B cell (primary cell): ENCODE measurements around the gene TP53. TPM values are rescaled to one million over a fixed set of nuclear protein-coding genes. Genes with fewer than 3 reads are reported as not detected.

Source experiments
- ATAC-seq: fragments of 200-7000 bp; cut with Tn5 transposase; one replicate; pipeline ENCODE4 v1.10.0; 2021; ENCODE audit warnings: low read depth, mild to moderate bottlenecking, moderate number of reproducible peaks, moderate library complexity
- CTCF ChIA-PET: fragments of 350-600 bp; sonication (Branson Sonifier 250); formaldehyde crosslinking; loops from one replicate; lab custom pipeline; 2021; ENCODE audit warnings: antibody characterized with exemption, inconsistent platforms; lab: Charles Lee
- POLR2A ChIA-PET: fragments of 350-600 bp; sonication (Branson Sonifier 250); formaldehyde crosslinking; loops from one replicate; lab custom pipeline; 2021; ENCODE audit warnings: antibody characterized with exemption; lab: Charles Lee
- DNase-seq: peaks from one replicate; pipeline ENCODE4 v3.0.0; 2013
- H2AFZ ChIP-seq: 2 replicates; pipeline ENCODE4 v1.6.1; 2012; ENCODE audit warnings: mild to moderate bottlenecking, low read depth, low read length; ENCODE audit not compliant: insufficient read depth, poor library complexity, severe bottlenecking
- H3K27ac ChIP-seq, 2 donors: 1 replicate in 1 of 2; 2 replicates in 1 of 2; pipeline ENCODE4 v1.5.1; 2012 to 2013; ENCODE audit warnings: low read length in 2 of 2, mild to moderate bottlenecking in 2 of 2, moderate library complexity in 1 of 2
- H3K27me3 ChIP-seq, 4 experiments: fragments of 200-600 bp in 1 of 4; sonication (generic) in 1 of 4; replicated peaks in 1 of 4; 1 replicate in 2 of 4; 2 replicates in 2 of 4; pipeline versions ENCODE4 v1.6.1 to v1.7.0; 2013 to 2016; ENCODE audit warnings: low read length in 3 of 4, mild to moderate bottlenecking in 2 of 4, mixed read lengths in 1 of 4, moderate library complexity in 1 of 4; ENCODE audit not compliant: insufficient read depth in 4 of 4, control insufficient read depth in 3 of 4; ENCODE audit errors: control extremely low read depth in 1 of 4
- H3K36me3 ChIP-seq, 2 experiments: replicated peaks in 1 of 2; 1 replicate in 1 of 2; 2 replicates in 1 of 2; pipeline versions ENCODE4 v1.6.1 to v1.7.1; 2013; ENCODE audit warnings: low read length in 1 of 2; ENCODE audit not compliant: insufficient read depth in 2 of 2, control insufficient read depth in 1 of 2; ENCODE audit errors: control extremely low read depth in 1 of 2, extremely low read depth in 1 of 2
- H3K4me1 ChIP-seq, 2 donors: fragments of 200-600 bp in 1 of 2; sonication (generic) in 1 of 2; 1 replicate in 1 of 2; 2 replicates in 1 of 2; pipeline versions ENCODE4 v1.5.1 to v1.6.1; 2013 to 2017; ENCODE audit warnings: low read length in 2 of 2; ENCODE audit not compliant: control insufficient read depth in 2 of 2, insufficient read depth in 2 of 2
- H3K4me2 ChIP-seq: replicated peaks from 2 replicates; pipeline ENCODE3; 2012; ENCODE audit warnings: mild to moderate bottlenecking, low read depth, low read length; ENCODE audit not compliant: poor library complexity, severe bottlenecking
- H3K4me3 ChIP-seq, 5 experiments: fragments of 200-600 bp in 1 of 5; sonication (generic) in 1 of 5; 1 replicate in 3 of 5; 2 replicates in 2 of 5; pipeline versions ENCODE4 v1.5.1 to v1.7.0; 2011 to 2016; ENCODE audit warnings: low read length in 4 of 5, mild to moderate bottlenecking in 4 of 5, low read depth in 2 of 5, control low read depth in 1 of 5, moderate library complexity in 1 of 5; ENCODE audit not compliant: insufficient read depth in 1 of 5; ENCODE audit errors: control extremely low read depth in 1 of 5, extremely low read depth in 1 of 5
- H3K79me2 ChIP-seq: fragments of 200-600 bp; sonication (generic); one replicate; pipeline ENCODE4 v1.6.0; 2016; ENCODE audit warnings: low read length; ENCODE audit not compliant: control insufficient read depth, insufficient read depth
- H3K9ac ChIP-seq: fragments of 200-600 bp; sonication (generic); 2 replicates; pipeline ENCODE4 v1.6.1; 2017; ENCODE audit warnings: mild to moderate bottlenecking, low read length, moderate library complexity
- H3K9me3 ChIP-seq, 3 donors: one replicate each; pipeline versions ENCODE4 v1.6.1 to v1.7.1; 2013; ENCODE audit warnings: low read length in 2 of 3; ENCODE audit not compliant: control insufficient read depth in 2 of 3, insufficient read depth in 1 of 3; ENCODE audit errors: control extremely low read depth in 1 of 3
- H4K20me1 ChIP-seq: 2 replicates; pipeline ENCODE4 v1.6.0; 2012; ENCODE audit warnings: mild to moderate bottlenecking, low read length; ENCODE audit not compliant: insufficient read depth, control insufficient read depth, poor library complexity, severe bottlenecking
- H3K27ac Mint-ChIP-seq: one replicate; pipeline ENCODE4 v1.8.0; 2021; ENCODE audit warnings: mixed read lengths
- H3K27me3 Mint-ChIP-seq: one replicate; pipeline ENCODE4 v1.8.0; 2021; ENCODE audit warnings: mixed read lengths
- H3K4me1 Mint-ChIP-seq: one replicate; pipeline ENCODE4 v1.8.0; 2021; ENCODE audit warnings: mixed read lengths
- H3K4me3 Mint-ChIP-seq: one replicate; pipeline ENCODE4 v1.8.0; 2021; ENCODE audit warnings: mixed read lengths
- H3K9me3 Mint-ChIP-seq: one replicate; pipeline ENCODE4 v1.8.0; 2022; ENCODE audit warnings: mixed read lengths; ENCODE audit not compliant: insufficient read depth
- CTCF ChIP-seq: fragments of 200-600 bp; IDR thresholded peaks from one replicate; pipeline ENCODE4 v1.8.0; 2022; ENCODE audit warnings: antibody characterized with exemption, mild to moderate bottlenecking
- EZH2 ChIP-seq: IDR thresholded peaks from 2 replicates; pipeline ENCODE4 v1.6.1; 2012; ENCODE audit warnings: borderline replicate concordance, low read depth, mild to moderate bottlenecking, moderate library complexity, low read length; ENCODE audit not compliant: insufficient read depth, poor library complexity, severe bottlenecking
- WGBS: methylation state at CpG from one replicate; pipeline ENCODE4 v1.1.5; 2013; ENCODE audit warnings: missing lambda C conversion rate; ENCODE audit not compliant: insufficient coverage; 5-methylcytosine and 5-hydroxymethylcytosine counted together
- intact Hi-C: fragments of 100-400 bp; cut with micrococcal nuclease; formaldehyde crosslinking; loops from one replicate; pipeline ENCODE4 v1.10.0; 2022
- polyA plus RNA-seq: library from polyadenylated mRNA; depleted of rRNA; stranded (reverse); fragments of >200 nt; gene quantifications from 2 replicates; pipeline ENCODE4 v1.2.3, GENCODE V29; 2012
- total RNA-seq, 2 donors: library from RNA; stranded (reverse); fragments of 120-200 nt in 1 of 2; gene quantifications; 1 replicate in 1 of 2; 2 replicates in 1 of 2; pipeline versions ENCODE4 v1.2.3 to v1.2.4, GENCODE V29; 2013 to 2022

TP53 gene
- total and polyA plus RNA-seq, 2 donors (not counting 1 experiment from before 2014, with no cell fraction given), result 76.1 to 89.9 TPM

GRCh38 chr17:7704601-7705268, 17.4 kb upstream of the TP53 start, which contains the start of gene EFNB3:
Gene EFNB3, plus strand, starts transcription at chr17:7705202. Its CDS starts 397 bp downstream, at chr17:7705599.
- peaks cover 19 to 23% of the 10 kb centered on the region in 2 donors for H3K4me1 ChIP-seq
- CTCF ChIA-PET, result no interaction called here
- peak within 1 kb of the TSS; percentile 5 for H2AFZ ChIP-seq
- no peaks in the 10 kb centered on the region for H4K20me1 ChIP-seq
- DNase-seq (peak; percentile 29), ATAC-seq (peak; percentile 14)
- peak within 1 kb of the TSS; percentile 29 for H3K9ac ChIP-seq
- no peak within 1 kb of the TSS for H3K27ac Mint-ChIP-seq
- H3K9me3 ChIP-seq, result no peaks in the 10 kb centered on the region
- peaks cover 15% of the 10 kb centered on the region for H3K4me1 Mint-ChIP-seq
- peak within 1 kb of the TSS in 3 of 5 experiments; percentile 5 to 34 (median 21) for H3K4me3 ChIP-seq
- H3K36me3 ChIP-seq, result peaks cover 0 to 21% of the 10 kb centered on the region in 2 experiments
- WGBS, result 4% methylated on average over 27 of the region's 45 CpGs
- peaks cover 53% of the 10 kb centered on the region for H3K27me3 Mint-ChIP-seq
- POLR2A ChIA-PET, result interaction anchor here (0.6 kb wide), 1 partner anchor 13 kb away, joined by 6 read pairs; the partner anchor contains the start of gene DNAH2
- H3K9me3 Mint-ChIP-seq, result no peaks in the 10 kb centered on the region
- intact Hi-C loops, result no loop called here
- peak within 1 kb of the TSS; percentile 75 for H3K4me2 ChIP-seq
- H3K27ac ChIP-seq, result no peak within 1 kb of the TSS
- H3K79me2 ChIP-seq, result no peaks in the 10 kb centered on the region
- TF ChIP-seq CTCF, result no peak
- TF ChIP-seq EZH2, result no peak
- H3K4me3 Mint-ChIP-seq, result peak within 1 kb of the TSS; percentile 74
- H3K27me3 ChIP-seq, result peaks cover 0 to 62% (median 19%) of the 10 kb centered on the region in 4 experiments
